K562 (cell line): ENCODE results near the gene TIMM50. TPM values are rescaled to one million over a fixed set of nuclear protein-coding genes. Genes with fewer than 3 reads are reported as not detected.

Experiments used
- ATAC-seq: fragments of 200-7000 bp; cut with Tn5 transposase; 3 replicates; pipeline ENCODE4 v1.9.1; 2020; ENCODE audit warnings: moderate library complexity
- BruUV-seq: library from RNA; stranded (reverse); fragments of 400-500 nt; replicated peaks from 2 replicates; lab custom pipeline; 2021; lab: Mats Ljungman, UMichigan
- CTCF ChIA-PET: fragments of 300-600 bp; formaldehyde crosslinking; extraction: SDS; loops from one replicate; lab custom pipeline; 2021; ENCODE audit warnings: low intra/inter-chr PET ratio; lab: Yijun Ruan, JAX
- POLR2A ChIA-PET: fragments of 300-600, 350-650 bp; sonication (Branson Sonifier 250); formaldehyde crosslinking; extraction: SDS; loops from one replicate; lab custom pipeline; 2021; ENCODE audit warnings: antibody characterized with exemption, inconsistent platforms; lab: Yijun Ruan, JAX
- DNase-seq, 4 experiments: peaks; one replicate each; pipeline versions ENCODE4 v3.0.0 to v3.0.0-alpha.2; 2011 to 2018; ENCODE audit warnings: low spot score in 3 of 4, mixed read lengths in 3 of 4; ENCODE audit errors: extremely low read depth in 1 of 4
- FAIRE-seq: peaks from 2 replicates; lab custom pipeline; 2011; peaks lifted over from hg19 to GRCh38; lab: Jason Lieb, UNC
- H2AFZ ChIP-seq: 2 replicates; pipeline ENCODE4 v1.6.0; 2011; ENCODE audit warnings: low read depth, low read length, control low read depth, inconsistent platforms
- H3K27ac ChIP-seq: fragments of 200-600 bp; 3 replicates; pipeline ENCODE4 v1.8.0; 2011; ENCODE audit warnings: low read depth, mild to moderate bottlenecking, control low read depth, inconsistent platforms, low read length, moderate library complexity, mixed read lengths; ENCODE audit errors: extremely low read depth
- H3K27me3 ChIP-seq, 2 experiments: fragments of 300-600 bp in 1 of 2; 2 replicates in 1 of 2; 3 replicates in 1 of 2; pipeline versions ENCODE4 v1.6.0 to v1.8.0; 2011; ENCODE audit warnings: inconsistent platforms in 2 of 2, low read length in 2 of 2, mild to moderate bottlenecking in 1 of 2, mixed read lengths in 1 of 2, moderate library complexity in 1 of 2; ENCODE audit not compliant: control insufficient read depth in 2 of 2, insufficient read depth in 2 of 2
- H3K36me3 ChIP-seq: fragments of 300-600 bp; 3 replicates; pipeline ENCODE4 v1.8.0; 2011; ENCODE audit warnings: mild to moderate bottlenecking, low read length, inconsistent platforms; ENCODE audit not compliant: control insufficient read depth, insufficient read depth
- H3K4me1 ChIP-seq, 2 experiments: fragments of 200-600 bp in 1 of 2; replicated peaks in 1 of 2; 2 replicates in 1 of 2; 3 replicates in 1 of 2; pipeline versions ENCODE4 v1.5.1 to v1.8.0; 2011; ENCODE audit warnings: inconsistent platforms in 2 of 2, low read length in 2 of 2, mild to moderate bottlenecking in 1 of 2, mixed read lengths in 1 of 2, moderate library complexity in 1 of 2; ENCODE audit not compliant: control insufficient read depth in 2 of 2, insufficient read depth in 2 of 2
- H3K4me2 ChIP-seq: 2 replicates; pipeline ENCODE4 v1.6.1; 2011; ENCODE audit warnings: low read length, control low read depth, inconsistent platforms, mixed read lengths; ENCODE audit not compliant: insufficient read depth
- H3K4me3 ChIP-seq: fragments of 200-600 bp; sonication (generic), shearing (Covaris generic); 2 replicates; pipeline ENCODE4 v1.5.1; 2016; ENCODE audit warnings: control low read depth, inconsistent platforms
- H3K79me2 ChIP-seq: fragments of 200-600 bp; 3 replicates; pipeline ENCODE4 v1.8.0; 2011; ENCODE audit warnings: low read length, inconsistent platforms; ENCODE audit not compliant: control insufficient read depth, insufficient read depth
- H3K9ac ChIP-seq, 2 experiments: 2 replicates each; pipeline versions ENCODE4 v1.6.0 to v1.6.1; 2011; ENCODE audit warnings: low read depth in 2 of 2, low read length in 2 of 2, control low read depth in 1 of 2, inconsistent platforms in 1 of 2, mild to moderate bottlenecking in 1 of 2, mixed read lengths in 1 of 2; ENCODE audit not compliant: insufficient read depth in 1 of 2
- H3K9me1 ChIP-seq: one replicate; pipeline ENCODE4 v1.6.0; 2011; ENCODE audit warnings: inconsistent platforms, mild to moderate bottlenecking, low read length, moderate library complexity; ENCODE audit not compliant: control insufficient read depth, insufficient read depth
- H3K9me3 ChIP-seq: replicated peaks from 2 replicates; pipeline ENCODE4 v1.5.1; 2011; ENCODE audit warnings: low read depth, low read length, inconsistent platforms; ENCODE audit not compliant: control insufficient read depth, insufficient read depth
- H4K20me1 ChIP-seq: replicated peaks from 2 replicates; pipeline ENCODE4 v1.6.1; 2011; ENCODE audit warnings: low read length, inconsistent platforms, mixed read lengths; ENCODE audit not compliant: control insufficient read depth, insufficient read depth
- POLR2G ChIP-seq: fragments of 200-400 bp; formaldehyde crosslinking; IDR thresholded peaks from 2 replicates; pipeline ENCODE4 v1.6.1; 2017; ENCODE audit warnings: low read depth, mild to moderate bottlenecking, antibody characterized with exemption, low read length, moderate library complexity
- ZNF707 ChIP-seq: fragments of 250-450 bp; sonication (Bioruptor Pico); conservative IDR thresholded peaks from 2 replicates; pipeline ENCODE4 v1.8.0; 2022; ENCODE audit warnings: inconsistent platforms, mild to moderate bottlenecking, moderate library complexity
- WGBS: fragments of 100-300 bp; shearing (Covaris generic); methylation state at CpG from one replicate; pipeline ENCODE4 v1.1.6; 2016; ENCODE audit warnings: low coverage, mixed read lengths; ENCODE audit not compliant: insufficient coverage; ENCODE audit errors: missing lambda C conversion rate; 5-methylcytosine and 5-hydroxymethylcytosine counted together
- in situ Hi-C: fragments of 300-500 bp; cut with MboI; formaldehyde crosslinking; loops from 4 replicates; pipeline ENCODE4 v1.15.0; 2018; ENCODE audit warnings: inconsistent platforms, mixed read lengths
- intact Hi-C: fragments of 100-400 bp; cut with micrococcal nuclease; formaldehyde crosslinking; loops from 2 replicates; pipeline ENCODE4 v1.14.2; 2022
- polyA plus RNA-seq, 8 experiments: library from polyadenylated mRNA; depleted of rRNA in 4 of 8; stranded (reverse) in 5 of 8; unstranded in 3 of 8; fragments of >200 nt; fragmentation: Nextera tagmentation in 2 of 8; fragmentation: Illumina TruSeq in 1 of 8; extraction: Ambion mirVana in 2 of 8; extraction: Trizol in 1 of 8; gene quantifications; 2 replicates each; pipeline versions ENCODE4 v1.2.1 to v1.2.3, GENCODE V29; 2011 to 2014; ENCODE audit warnings: inconsistent platforms in 1 of 8, missing spikeins in 1 of 8
- total RNA-seq, 7 experiments: library from RNA; depleted of rRNA in 6 of 7; stranded (reverse); fragments of >200 nt in 6 of 7; fragmentation: Illumina TruSeq in 2 of 7; extraction: Trizol in 2 of 7; gene quantifications; 2 replicates each; pipeline versions ENCODE4 v1.2.1 to v1.2.3, GENCODE V29; 2011 to 2021; ENCODE audit warnings: low replicate concordance in 1 of 7
- TF ChIP-seq, protein P1 (sequence below): fragments of 250-450 bp; sonication (Bioruptor Pico); IDR thresholded peaks from 2 replicates; pipeline ENCODE4 v1.5.0; 2021

Gene TIMM50
- total and polyA plus RNA-seq, 9 of the 15 experiments (the other 6 are each of a cell fraction or from before 2014, with no cell fraction given) = 28.3 to 221 (median 170) TPM

DNA sequence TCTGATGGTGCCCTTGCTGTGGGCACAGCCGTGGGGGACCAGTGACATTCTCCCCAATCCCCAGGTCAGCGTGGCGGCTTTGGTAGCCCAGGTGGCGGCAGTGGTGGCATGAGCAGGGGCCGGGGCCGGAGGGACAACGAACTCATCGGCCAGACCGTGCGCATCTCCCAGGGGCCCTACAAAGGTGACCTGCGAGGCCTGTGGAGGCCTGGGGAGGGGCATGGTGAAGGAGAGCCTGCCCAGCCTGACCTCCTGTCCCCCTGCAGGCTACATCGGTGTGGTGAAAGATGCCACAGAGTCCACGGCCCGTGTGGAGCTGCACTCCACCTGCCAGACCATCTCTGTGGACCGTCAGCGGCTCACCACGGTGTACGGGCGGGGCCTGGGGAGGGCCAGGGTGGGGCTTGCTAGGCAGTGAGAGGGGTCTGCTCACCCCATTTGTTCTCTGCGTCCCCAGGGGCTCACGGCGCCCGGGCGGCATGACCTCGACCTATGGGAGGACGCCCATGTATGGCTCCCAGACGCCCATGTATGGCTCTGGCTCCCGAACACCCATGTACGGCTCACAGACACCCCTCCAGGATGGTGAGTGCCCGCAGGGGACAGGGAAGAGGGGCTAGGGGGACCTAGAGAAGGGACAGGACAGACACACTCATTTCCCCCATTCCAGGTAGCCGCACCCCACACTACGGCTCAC, 7.7 kb upstream of the TIMM50 start:
- Histone ChIP-seq H3K4me3 (no peak overlapping the region), H3K79me2 (no peaks in the 10 kb centered on the region), H3K9me3 (no peaks in the 10 kb centered on the region), H3K27me3 (no peaks in the 10 kb centered on the region), H3K36me3 (peaks cover 89% of the 10 kb centered on the region), H3K4me2 (no peak overlapping the region), H4K20me1 (no peaks in the 10 kb centered on the region; the same call in 1 of the 2 replicates), H3K9ac (no peak overlapping the region), H3K9me1 (no peaks in the 10 kb centered on the region), H3K27ac (no peak overlapping the region), H3K4me1 (peaks cover 0 to 16% of the 10 kb centered on the region in 2 experiments; a peak in 1 of 5 replicates), H2AFZ (no peak overlapping the region)
- FAIRE-seq (no peak), ATAC-seq (no peak), DNase-seq (no peak)
- WGBS = 87% methylated on average over 10 of the region's 32 CpGs
- in situ Hi-C loops = no loop called here
- TF ChIP-seq POLR2G (peak; percentile 57; the same call in 1 of the 2 replicates), ZNF707 (CRISPR knock-in tag) (no peak)
- TF ChIP-seq, protein P1, sequence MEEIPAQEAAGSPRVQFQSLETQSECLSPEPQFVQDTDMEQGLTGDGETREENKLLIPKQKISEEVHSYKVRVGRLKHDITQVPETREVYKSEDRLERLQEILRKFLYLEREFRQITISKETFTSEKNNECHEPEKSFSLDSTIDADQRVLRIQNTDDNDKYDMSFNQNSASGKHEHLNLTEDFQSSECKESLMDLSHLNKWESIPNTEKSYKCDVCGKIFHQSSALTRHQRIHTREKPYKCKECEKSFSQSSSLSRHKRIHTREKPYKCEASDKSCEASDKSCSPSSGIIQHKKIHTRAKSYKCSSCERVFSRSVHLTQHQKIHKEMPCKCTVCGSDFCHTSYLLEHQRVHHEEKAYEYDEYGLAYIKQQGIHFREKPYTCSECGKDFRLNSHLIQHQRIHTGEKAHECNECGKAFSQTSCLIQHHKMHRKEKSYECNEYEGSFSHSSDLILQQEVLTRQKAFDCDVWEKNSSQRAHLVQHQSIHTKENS (CRISPR knock-in tag) = no peak
- no TSS peak for BruUV-seq
- POLR2A ChIA-PET = no interaction called here
- intact Hi-C loops = no loop called here
- CTCF ChIA-PET = interaction anchor here (0.6 kb wide), 1 partner anchor 199 kb away, joined by 3 read pairs; no protein-coding TSS in a partner anchor
